Measurements from ENCODE around the gene CDYL2. TPM values are rescaled to one million over a fixed set of nuclear protein-coding genes. Genes with fewer than 3 reads are reported as not detected.

Gene CDYL2
- total RNA-seq, 4 donors from 2014 or later: 0.80 to 3.5 (median 2.3) TPM

- no peaks in the 10 kb centered on the region for H3K36me3 ChIP-seq
- H3K9me3 ChIP-seq: no peaks in the 10 kb centered on the region
- no peaks in the 10 kb centered on the region for H3K27me3 ChIP-seq
- in situ Hi-C loops (cut with MboI; ENCODE audit: low pct_ligation_motif_present in 1 of 4, low pct_unique_long_range_greater_than_20kb in 1 of 4, low sequenced_read_pairs in 3 of 4) (loop anchor here in 1 of 4 donors (10.0 kb wide), 1 partner anchor 64 kb away; no protein-coding TSS in a partner anchor), intact Hi-C loops (cut with DNase I; ENCODE audit: low total_unique reads) (no loop called here)
- H3K27ac ChIP-seq: no peak overlapping the region
- no peak for TF ChIP-seq EP300 (IDR thresholded peaks at IDR 0.05; ENCODE audit: low read depth)
- TF ChIP-seq POLR2AphosphoS5 (IDR thresholded peaks at IDR 0.05): no peak
- no peak for TF ChIP-seq POLR2A (IDR thresholded peaks at IDR 0.05)
- TF ChIP-seq CTCF (IDR thresholded peaks at IDR 0.05): no peak
- no peak overlapping the region for H3K4me3 ChIP-seq
- no peaks in the 10 kb centered on the region for H3K4me1 ChIP-seq
- WGBS, 2 donors (ENCODE audit: low coverage in 1 of 2): 84% methylated on average over 20 of the region's 20 CpGs; no CpG with 5 or more reads in 1 of the 2 donors
- no peak for DNase-seq
Measured at GRCh38 chr16:80670170-80670865, 134.1 kb downstream of the CDYL2 start.

- H3K4me1 ChIP-seq: no peaks in the 10 kb centered on the region
- no peak for DNase-seq
- H3K27me3 ChIP-seq: no peaks in the 10 kb centered on the region
- intact Hi-C loops (cut with DNase I; ENCODE audit: low total_unique reads) (no loop called here), in situ Hi-C loops (cut with MboI; ENCODE audit: low pct_ligation_motif_present in 1 of 4, low pct_unique_long_range_greater_than_20kb in 1 of 4, low sequenced_read_pairs in 3 of 4) (loop anchor here in 1 of 4 donors (10.0 kb wide), 1 partner anchor 65 kb away; no protein-coding TSS in a partner anchor)
- H3K4me3 ChIP-seq: no peak overlapping the region
- no peaks in the 10 kb centered on the region for H3K36me3 ChIP-seq
- no peaks in the 10 kb centered on the region for H3K9me3 ChIP-seq
- no peak overlapping the region for H3K27ac ChIP-seq
- TF ChIP-seq POLR2A (IDR thresholded peaks at IDR 0.05): no peak
- TF ChIP-seq POLR2AphosphoS5 (IDR thresholded peaks at IDR 0.05): no peak
- no peak for TF ChIP-seq EP300 (IDR thresholded peaks at IDR 0.05; ENCODE audit: low read depth)
- no peak for TF ChIP-seq CTCF (IDR thresholded peaks at IDR 0.05)
- 90% methylated on average over 6 of the region's 6 CpGs; no CpG with 5 or more reads in 1 of the 2 donors for WGBS, 2 donors (ENCODE audit: low coverage in 1 of 2)
Measured at GRCh38 chr16:80669673-80670072, 134.7 kb downstream of the CDYL2 start.

DNA sequence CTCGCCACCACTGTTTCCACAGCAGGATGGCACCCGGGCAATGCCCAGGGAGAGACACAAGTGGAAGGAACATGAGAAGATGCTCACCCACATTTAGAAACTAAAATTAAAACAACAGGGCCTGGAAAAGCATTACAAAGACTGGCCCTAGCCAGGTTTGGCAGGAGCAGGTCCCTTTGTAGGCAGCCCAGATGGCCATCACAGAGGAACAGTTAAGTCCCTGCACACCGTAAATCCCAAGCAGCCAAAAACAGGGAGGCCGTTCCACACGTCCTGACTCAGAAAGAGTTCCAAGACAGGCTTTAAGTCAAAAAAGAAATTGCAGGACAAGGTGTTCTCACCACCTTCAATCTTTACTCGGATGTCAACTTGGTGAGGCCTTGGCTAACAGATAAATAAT lies 136.5 kb downstream of the CDYL2 start:
- in situ Hi-C loops (cut with MboI; ENCODE audit: low pct_ligation_motif_present in 1 of 4, low pct_unique_long_range_greater_than_20kb in 1 of 4, low sequenced_read_pairs in 3 of 4): no loop called here
- no peak for DNase-seq
- H3K9me3 ChIP-seq: no peaks in the 10 kb centered on the region
- intact Hi-C loops (cut with DNase I; ENCODE audit: low total_unique reads): no loop called here
- no peaks in the 10 kb centered on the region for H3K36me3 ChIP-seq
- 91% methylated on average over 6 of the region's 6 CpGs; no CpG with 5 or more reads in 1 of the 2 donors for WGBS, 2 donors (ENCODE audit: low coverage in 1 of 2)
- no peaks in the 10 kb centered on the region for H3K4me1 ChIP-seq
- no peak overlapping the region for H3K27ac ChIP-seq
- no peaks in the 10 kb centered on the region for H3K27me3 ChIP-seq
- TF ChIP-seq POLR2A (IDR thresholded peaks at IDR 0.05) (no peak), POLR2AphosphoS5 (IDR thresholded peaks at IDR 0.05) (no peak), CTCF (IDR thresholded peaks at IDR 0.05) (no peak), EP300 (IDR thresholded peaks at IDR 0.05; ENCODE audit: low read depth) (no peak)
- H3K4me3 ChIP-seq: no peak overlapping the region

DNA sequence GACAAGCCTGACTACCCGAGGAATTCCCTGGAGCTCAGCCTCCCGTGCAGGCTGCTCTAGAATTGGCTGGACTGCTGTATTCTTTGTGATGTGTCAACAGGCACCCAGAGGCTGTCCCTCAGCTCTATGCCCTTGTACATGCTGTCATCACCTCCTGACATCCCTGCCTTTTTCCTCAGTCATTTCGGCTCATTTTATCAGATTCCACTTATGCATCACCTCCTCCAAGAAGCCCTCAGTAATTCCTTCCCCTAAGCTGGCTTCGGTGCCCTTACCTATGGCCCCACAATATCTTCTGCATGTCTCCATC lies 137.2 kb downstream of the CDYL2 start:
- TF ChIP-seq POLR2A (IDR thresholded peaks at IDR 0.05): no peak
- TF ChIP-seq POLR2AphosphoS5 (IDR thresholded peaks at IDR 0.05): no peak
- TF ChIP-seq CTCF (IDR thresholded peaks at IDR 0.05): no peak
- no peak for TF ChIP-seq EP300 (IDR thresholded peaks at IDR 0.05; ENCODE audit: low read depth)
- 71 to 89% methylated on average over 4 of the region's 4 CpGs for WGBS, 2 donors (ENCODE audit: low coverage in 1 of 2)
- no peak overlapping the region for H3K27ac ChIP-seq
- no peak for DNase-seq
- no peaks in the 10 kb centered on the region for H3K27me3 ChIP-seq
- intact Hi-C loops (cut with DNase I; ENCODE audit: low total_unique reads): no loop called here
- in situ Hi-C loops (cut with MboI; ENCODE audit: low pct_ligation_motif_present in 1 of 4, low pct_unique_long_range_greater_than_20kb in 1 of 4, low sequenced_read_pairs in 3 of 4): no loop called here
- no peaks in the 10 kb centered on the region for H3K36me3 ChIP-seq
- no peaks in the 10 kb centered on the region for H3K9me3 ChIP-seq
- H3K4me1 ChIP-seq: no peaks in the 10 kb centered on the region
- H3K4me3 ChIP-seq: no peak overlapping the region
